Tibial nerve (tissue), 4 donors: ENCODE measurements around the gene DLGAP5. TPM values are rescaled to one million over a fixed set of nuclear protein-coding genes. Genes with fewer than 3 reads are reported as not detected.

Source experiments
- DNase-seq, 2 donors: peaks; one replicate each; pipeline ENCODE4 v3.0.0-alpha.2; 2019; ENCODE audit warnings: low spot score in 2 of 2
- H3K27ac ChIP-seq, 4 donors: fragments of 200-600 bp; sonication (generic) in 3 of 4; one replicate each; pipeline ENCODE4 v1.5.1; 2017 to 2019; ENCODE audit warnings: mild to moderate bottlenecking in 1 of 4
- H3K27me3 ChIP-seq, 2 donors: fragments of 200-600 bp; sonication (generic) in 1 of 2; one replicate each; pipeline versions ENCODE4 v1.5.1 to v1.6.0; 2017 to 2019
- H3K36me3 ChIP-seq, 3 donors: fragments of 200-600 bp; sonication (generic); one replicate each; pipeline ENCODE4 v1.5.1; 2018 to 2019
- H3K4me1 ChIP-seq, 4 donors: fragments of 200-600 bp; sonication (generic) in 3 of 4; one replicate each; pipeline ENCODE4 v1.5.1; 2017 to 2019
- H3K4me3 ChIP-seq, 4 donors: fragments of 200-600 bp; sonication (generic) in 3 of 4; one replicate each; pipeline ENCODE4 v1.5.1; 2017 to 2019; ENCODE audit warnings: mild to moderate bottlenecking in 1 of 4, moderate library complexity in 1 of 4
- H3K9me3 ChIP-seq, 4 donors: fragments of 200-600 bp; sonication (generic) in 3 of 4; one replicate each; pipeline ENCODE4 v1.5.1; 2017 to 2019
- CTCF ChIP-seq, 5 experiments: fragments of 200-600 bp in 3 of 5; fragments of 450-650 bp in 2 of 5; sonication (generic) in 3 of 5; IDR thresholded peaks; one replicate each; pipeline ENCODE4 v1.5.1; 2016 to 2019; ENCODE audit warnings: antibody characterized with exemption in 5 of 5, mild to moderate bottlenecking in 3 of 5, moderate library complexity in 2 of 5
- EP300 ChIP-seq, 2 donors: sonication (generic); formaldehyde crosslinking; IDR thresholded peaks; one replicate each; pipeline ENCODE4 v1.6.1; 2017; ENCODE audit warnings: antibody characterized with exemption in 2 of 2, mild to moderate bottlenecking in 1 of 2
- POLR2A ChIP-seq, 2 donors: fragments of 450-650 bp; IDR thresholded peaks; one replicate each; pipeline ENCODE4 v1.6.1; 2017; ENCODE audit warnings: antibody characterized with exemption in 2 of 2, mild to moderate bottlenecking in 2 of 2, moderate library complexity in 2 of 2
- WGBS, 2 donors: methylation state at CpG; one replicate each; pipeline ENCODE4 v1.1.5; 2018; 5-methylcytosine and 5-hydroxymethylcytosine counted together
- total RNA-seq, 4 donors: library from RNA; depleted of rRNA; stranded (reverse); fragments of >200 nt; gene quantifications; one replicate each; pipeline ENCODE4 v1.1.0, GENCODE V29; 2016

Gene DLGAP5
- total RNA-seq, 4 donors from 2014 or later = 0.30 to 0.44 TPM; not detected in 2

DNA sequence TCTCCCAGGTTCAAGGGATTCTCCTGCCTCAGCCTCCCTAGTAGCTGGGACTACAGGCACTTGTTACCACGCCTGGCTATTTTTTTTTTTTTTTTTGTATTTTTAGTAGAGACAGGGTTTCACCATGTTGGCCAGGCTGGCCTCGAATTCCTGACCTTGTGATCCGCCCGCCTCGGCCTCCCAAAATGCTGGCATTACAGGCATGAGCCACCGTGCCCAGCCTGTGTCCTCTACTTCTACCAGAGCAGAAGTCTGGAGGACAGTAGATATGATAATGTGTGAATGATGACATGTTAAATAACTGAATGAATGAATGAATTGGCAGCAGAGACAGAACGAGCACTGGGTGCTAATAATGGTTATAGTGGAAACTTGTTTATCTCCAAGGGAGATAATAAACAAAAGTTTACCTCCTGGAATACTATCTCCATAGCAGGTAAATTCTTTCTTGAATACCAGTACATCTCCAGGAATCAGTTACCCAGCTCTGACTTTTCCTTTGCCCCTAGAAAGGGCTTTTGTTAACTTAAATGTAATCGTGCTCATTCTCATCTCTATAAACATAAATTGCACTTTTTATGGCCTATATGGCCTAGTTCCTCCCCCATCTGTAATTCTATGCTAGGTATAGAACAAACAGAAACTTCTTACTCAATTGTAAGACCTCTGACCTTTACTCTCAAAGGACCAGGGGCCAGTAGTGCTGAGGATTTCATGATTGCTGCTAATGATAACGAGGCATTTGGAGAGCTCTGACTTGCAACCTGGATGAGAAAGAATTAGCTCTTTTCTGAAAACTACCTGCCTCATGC, 69.6 kb downstream of the DLGAP5 start:
- H3K4me3 ChIP-seq = no peak overlapping the region
- H3K27ac ChIP-seq = peak overlapping the region in 3 of 4 donors; percentile 49 to 84 (median 82)
- H3K36me3 ChIP-seq = no peaks in the 10 kb centered on the region
- no peaks in the 10 kb centered on the region for H3K9me3 ChIP-seq
- H3K27me3 ChIP-seq = no peaks in the 10 kb centered on the region
- DNase-seq = no peak
- no peak for TF ChIP-seq POLR2A (IDR thresholded peaks at IDR 0.05)
- no peak for TF ChIP-seq CTCF (IDR thresholded peaks at IDR 0.05)
- TF ChIP-seq EP300 (IDR thresholded peaks at IDR 0.05) = no peak
- WGBS, 2 donors = 71 to 78% methylated on average over 9 of the region's 9 CpGs
- H3K4me1 ChIP-seq = peaks cover 0 to 62% (median 30%) of the 10 kb centered on the region in 4 donors

DNA sequence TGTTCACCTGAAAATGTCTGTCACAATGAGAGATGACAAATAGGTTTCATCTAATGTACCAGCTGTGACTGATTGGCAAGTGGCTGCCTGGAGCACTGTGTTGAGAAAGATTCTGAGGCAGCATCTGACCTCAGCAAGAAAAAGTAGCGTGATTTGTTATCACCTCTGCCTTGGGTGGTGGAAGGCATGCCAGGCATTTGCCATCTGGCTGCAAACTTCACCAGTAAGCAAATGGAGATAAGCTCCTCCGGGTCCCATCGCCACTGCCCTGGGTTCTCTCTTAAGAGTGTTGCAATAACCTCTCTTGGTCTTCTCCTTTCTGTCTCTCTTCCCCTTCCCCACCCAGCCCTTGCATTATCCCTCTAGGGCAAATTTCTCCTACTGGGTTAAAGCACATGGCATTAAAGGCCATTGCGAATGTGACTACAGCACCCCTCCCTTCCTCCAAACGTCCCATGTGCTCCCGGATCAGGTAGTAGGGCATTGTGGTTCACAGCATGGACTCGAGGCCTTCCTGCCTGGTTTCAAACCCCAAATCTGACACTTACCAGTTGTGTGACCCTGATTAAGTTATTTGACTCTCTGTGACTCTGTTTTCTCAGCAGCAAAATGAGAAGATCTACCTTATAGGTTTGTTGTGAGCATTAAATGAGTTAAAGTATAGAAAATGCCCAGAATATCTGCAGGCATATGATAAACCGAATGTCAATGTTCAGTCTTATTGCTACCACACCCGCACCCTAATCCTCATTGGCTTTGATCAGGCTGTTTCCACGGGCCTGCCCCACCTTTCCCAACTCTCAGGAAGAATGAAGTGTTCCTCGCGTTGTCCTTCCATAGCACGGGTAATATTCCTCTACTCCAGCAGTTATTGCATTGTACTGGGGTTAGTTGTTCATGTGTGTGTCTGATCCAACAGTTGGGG, 70.6 kb downstream of the DLGAP5 start:
- no peak overlapping the region for H3K4me3 ChIP-seq
- H3K9me3 ChIP-seq = no peaks in the 10 kb centered on the region
- peaks cover 0 to 61% (median 30%) of the 10 kb centered on the region in 4 donors for H3K4me1 ChIP-seq
- no peaks in the 10 kb centered on the region for H3K27me3 ChIP-seq
- no peaks in the 10 kb centered on the region for H3K36me3 ChIP-seq
- no peak for DNase-seq
- peak overlapping the region in 3 of 4 donors; percentile 13 to 84 (median 49) for H3K27ac ChIP-seq
- TF ChIP-seq POLR2A (IDR thresholded peaks at IDR 0.05) = no peak
- peak in 1 of 2 donors; percentile 21 for TF ChIP-seq EP300 (IDR thresholded peaks at IDR 0.05)
- 81 to 90% methylated on average over 13 of the region's 13 CpGs for WGBS, 2 donors

DNA sequence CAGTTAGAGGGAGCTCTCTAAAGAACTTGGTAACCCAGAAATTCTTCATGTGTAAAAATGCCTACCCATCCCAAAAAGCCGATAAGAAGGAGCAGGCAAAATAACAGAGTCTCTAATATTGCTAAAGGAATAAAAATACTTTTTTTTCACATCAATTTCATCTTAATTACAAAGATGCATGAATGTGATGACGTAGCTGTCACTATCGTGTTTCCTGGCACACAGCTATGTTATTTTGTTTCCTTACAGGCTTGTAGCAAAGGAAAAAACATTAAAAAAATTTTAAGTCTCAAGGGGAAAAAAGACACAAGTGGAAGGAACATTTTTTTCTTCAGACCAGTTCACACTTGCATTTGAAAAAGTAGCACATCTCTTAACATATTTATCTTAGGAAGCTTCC, 72.6 kb downstream of the DLGAP5 start:
- no peaks in the 10 kb centered on the region for H3K36me3 ChIP-seq
- TF ChIP-seq POLR2A (IDR thresholded peaks at IDR 0.05) (no peak), CTCF (IDR thresholded peaks at IDR 0.05) (no peak), EP300 (IDR thresholded peaks at IDR 0.05) (peak in 1 of 2 donors; percentile 14)
- no peak for DNase-seq
- no peaks in the 10 kb centered on the region for H3K9me3 ChIP-seq
- 31 to 41% methylated on average over 3 of the region's 3 CpGs for WGBS, 2 donors
- peak overlapping the region; percentile 40 to 90 (median 70) for H3K27ac ChIP-seq
- peaks cover 0 to 43% (median 29%) of the 10 kb centered on the region in 4 donors for H3K4me1 ChIP-seq
- H3K4me3 ChIP-seq = no peak overlapping the region
- no peaks in the 10 kb centered on the region for H3K27me3 ChIP-seq

GRCh38 chr14:55117803-55118441, 73.5 kb downstream of the DLGAP5 start:
- no peaks in the 10 kb centered on the region for H3K36me3 ChIP-seq

More at GRCh38 chr14:55117803-55118441, 73.5 kb downstream of the DLGAP5 start:
- Histone ChIP-seq H3K9me3 (no peaks in the 10 kb centered on the region), H3K4me1 (peaks cover 0 to 36% (median 22%) of the 10 kb centered on the region in 4 donors), H3K27ac (peak overlapping the region; percentile 40 to 90 (median 70)), H3K4me3 (no peak overlapping the region), H3K27me3 (no peaks in the 10 kb centered on the region)
- TF ChIP-seq CTCF (IDR thresholded peaks at IDR 0.05) (no peak), EP300 (IDR thresholded peaks at IDR 0.05) (peak; percentile 27 to 58)
- peak in 1 of 2 donors; percentile 49 for DNase-seq
- 64 to 76% methylated on average over 7 of the region's 7 CpGs for WGBS, 2 donors
